Thoracic aorta (tissue), 2 donors: ENCODE results near the gene ACSS3. TPM values are rescaled to one million over a fixed set of nuclear protein-coding genes. Genes with fewer than 3 reads are reported as not detected.

Experiments used
- ATAC-seq: fragments of 150-250 bp; one replicate; pipeline ENCODE4 v1.8.0; 2017; ENCODE audit warnings: low read depth; ENCODE audit not compliant: insufficient number of reproducible peaks, low FRiP score
- DNase-seq: peaks from one replicate; pipeline ENCODE4 v3.0.0-alpha.2; 2020; ENCODE audit warnings: low spot score
- H3K27ac ChIP-seq, 2 donors: fragments of 200-600 bp; sonication (generic); 1 replicate in 1 of 2; 2 replicates in 1 of 2; pipeline ENCODE4 v1.5.1; 2016; ENCODE audit warnings: mild to moderate bottlenecking in 2 of 2, moderate library complexity in 2 of 2
- H3K27me3 ChIP-seq: fragments of 200-600 bp; sonication (generic); replicated peaks from 2 replicates; pipeline ENCODE4 v1.6.0; 2016; ENCODE audit warnings: mild to moderate bottlenecking; ENCODE audit not compliant: insufficient read depth
- H3K36me3 ChIP-seq: fragments of 200-600 bp; sonication (generic); one replicate; pipeline ENCODE4 v1.5.1; 2016
- H3K4me1 ChIP-seq, 2 donors: fragments of 200-600 bp; sonication (generic); 1 replicate in 1 of 2; 2 replicates in 1 of 2; pipeline versions ENCODE4 v1.5.1 to v1.6.0; 2016; ENCODE audit warnings: low read depth in 2 of 2, mild to moderate bottlenecking in 1 of 2; ENCODE audit not compliant: control insufficient read depth in 1 of 2
- H3K4me3 ChIP-seq: fragments of 200-600 bp; sonication (generic); 2 replicates; pipeline ENCODE4 v1.5.1; 2016; ENCODE audit warnings: mild to moderate bottlenecking
- H3K9me3 ChIP-seq: fragments of 200-600 bp; sonication (generic); 2 replicates; pipeline ENCODE4 v1.5.1; 2016
- CTCF ChIP-seq: fragments of 200-600 bp; sonication (generic); IDR thresholded peaks from one replicate; pipeline ENCODE4 v1.5.1; 2019; ENCODE audit warnings: antibody characterized with exemption
- total RNA-seq, 2 donors: library from RNA; depleted of rRNA; stranded (reverse); fragments of >200 nt; gene quantifications; one replicate each; pipeline versions ENCODE4 v1.1.0 to v1.2.3, GENCODE V29; 2016

Gene ACSS3
- total RNA-seq, 2 donors from 2014 or later, result 16.5 to 30.0 TPM

- no peak for DNase-seq
- Histone ChIP-seq H3K36me3 (peaks cover 3% of the 10 kb centered on the region), H3K9me3 (no peaks in the 10 kb centered on the region), H3K4me1 (no peaks in the 10 kb centered on the region), H3K27me3 (no peaks in the 10 kb centered on the region), H3K27ac (no peak overlapping the region), H3K4me3 (no peak overlapping the region)
- ATAC-seq, result no peak
- TF ChIP-seq CTCF, result no peak
These were observed 174.3 kb downstream of the ACSS3 start for GRCh38 chr12:81252228-81252627.

- Histone ChIP-seq H3K4me3 (no peak overlapping the region), H3K9me3 (no peaks in the 10 kb centered on the region), H3K27me3 (no peaks in the 10 kb centered on the region), H3K4me1 (no peaks in the 10 kb centered on the region), H3K36me3 (peaks cover 3% of the 10 kb centered on the region), H3K27ac (no peak overlapping the region)
- ATAC-seq (no peak), DNase-seq (no peak)
- TF ChIP-seq CTCF, result no peak
These were observed 175.5 kb downstream of the ACSS3 start for GRCh38 chr12:81253360-81253759.

GRCh38 chr12:81255456-81255855 lies 177.6 kb downstream of the ACSS3 start:
- ATAC-seq, result no peak
- H3K36me3 ChIP-seq, result peaks cover 3% of the 10 kb centered on the region
- H3K27ac ChIP-seq, result no peak overlapping the region
- H3K4me1 ChIP-seq, result no peaks in the 10 kb centered on the region
- H3K4me3 ChIP-seq, result no peak overlapping the region
- no peak for TF ChIP-seq CTCF
- H3K27me3 ChIP-seq, result no peaks in the 10 kb centered on the region
- no peaks in the 10 kb centered on the region for H3K9me3 ChIP-seq
- DNase-seq, result no peak

GRCh38 chr12:81255947-81256346 lies 178.1 kb downstream of the ACSS3 start:
- H3K4me1 ChIP-seq, result no peaks in the 10 kb centered on the region
- no peaks in the 10 kb centered on the region for H3K27me3 ChIP-seq
- DNase-seq (no peak), ATAC-seq (no peak)
- no peak for TF ChIP-seq CTCF
- H3K36me3 ChIP-seq, result peaks cover 3% of the 10 kb centered on the region
- H3K9me3 ChIP-seq, result no peaks in the 10 kb centered on the region
- no peak overlapping the region for H3K4me3 ChIP-seq
- no peak overlapping the region for H3K27ac ChIP-seq

GRCh38 chr12:81257947-81258551 lies 180.2 kb downstream of the ACSS3 start:
- Histone ChIP-seq H3K27ac (no peak overlapping the region), H3K4me3 (no peak overlapping the region), H3K36me3 (peaks cover 3% of the 10 kb centered on the region), H3K27me3 (no peaks in the 10 kb centered on the region), H3K9me3 (no peaks in the 10 kb centered on the region), H3K4me1 (no peaks in the 10 kb centered on the region)
- DNase-seq, result no peak
- TF ChIP-seq CTCF, result peak; percentile 25
- ATAC-seq, result no peak
